Right lobe of liver (tissue), 6 donors: ENCODE results near the gene ZNF224. TPM values are rescaled to one million over a fixed set of nuclear protein-coding genes. Genes with fewer than 3 reads are reported as not detected.

ENCODE experiments used
- ATAC-seq, 4 donors: fragments of 200-7000 bp; cut with Tn5 transposase; one replicate each; pipeline ENCODE4 v1.9.1; 2020; ENCODE audit warnings: mild to moderate bottlenecking in 4 of 4, moderate library complexity in 4 of 4
- DNase-seq, 3 donors: peaks; one replicate each; pipeline ENCODE4 v3.0.0-alpha.2; 2020
- H3K27ac ChIP-seq, 3 donors: fragments of 200-600 bp; one replicate each; pipeline ENCODE4 v1.8.0; 2022
- H3K27me3 ChIP-seq, 2 donors: fragments of 200-600 bp; one replicate each; pipeline ENCODE4 v1.8.0; 2022
- H3K36me3 ChIP-seq, 4 donors: fragments of 200-600 bp; sonication (generic) in 1 of 4; one replicate each; pipeline versions ENCODE4 v1.5.1 to v1.8.0; 2017 to 2022; ENCODE audit warnings: control low read depth in 1 of 4
- H3K4me1 ChIP-seq, 4 donors: fragments of 200-600 bp; sonication (generic) in 1 of 4; one replicate each; pipeline versions ENCODE4 v1.5.1 to v1.8.0; 2017 to 2022; ENCODE audit warnings: control low read depth in 1 of 4
- H3K4me3 ChIP-seq, 3 donors: fragments of 200-600 bp; one replicate each; pipeline ENCODE4 v1.8.0; 2022
- H3K9me3 ChIP-seq, 4 donors: fragments of 200-600 bp; sonication (generic) in 1 of 4; one replicate each; pipeline versions ENCODE4 v1.5.1 to v1.8.0; 2017 to 2022; ENCODE audit warnings: control low read depth in 1 of 4
- POLR2A ChIP-seq: fragments of 450-650 bp; IDR thresholded peaks from one replicate; pipeline ENCODE4 v1.6.1; 2017; ENCODE audit warnings: antibody characterized with exemption, mild to moderate bottlenecking
- WGBS: methylation state at CpG from one replicate; pipeline ENCODE4 v1.1.6; 2018; ENCODE audit warnings: low coverage, low lambda C conversion rate; ENCODE audit not compliant: insufficient coverage; ENCODE audit errors: missing lambda C conversion rate; 5-methylcytosine and 5-hydroxymethylcytosine counted together
- intact Hi-C, 2 donors: fragments of 100-400 bp; cut with DNase I; formaldehyde crosslinking; loops; one replicate each; pipeline versions ENCODE4 v1.11.2 to v1.14.1; 2022
- total RNA-seq, 6 experiments: library from RNA; depleted of rRNA in 2 of 6; stranded (reverse); fragments of >200 nt in 2 of 6; fragmentation: NEBNext Ultra II Directional in 3 of 6; extraction: Animal tissue kit (Norgen Biotek cat#: 25700) in 3 of 6; gene quantifications; one replicate each; pipeline versions ENCODE4 v1.1.0 to v1.2.4, GENCODE V29; 2016 to 2023
- TF ChIP-seq, protein P1 (sequence below), 4 donors: fragments of 200-600 bp in 3 of 4; fragments of 450-650 bp in 1 of 4; IDR thresholded peaks; one replicate each; pipeline versions ENCODE4 v1.5.1 to v1.8.0; 2016 to 2022; ENCODE audit warnings: antibody characterized with exemption in 4 of 4, mild to moderate bottlenecking in 2 of 4
- donor health status: DM: no; HTN: yes; CAD: no.
- donor health status: DM: no; HTN: no; CAD: no.
- donor health status: DM: no; HTN: no; CAD: no.
- donor health status: DM: no; HTN: yes; CAD: no.
- donor health status: DM: no; HTN: yes; CAD: no.

Gene ZNF224
- total RNA-seq, 6 experiments from 2014 or later: 6.9 to 13.6 (median 8.0) TPM

DNA sequence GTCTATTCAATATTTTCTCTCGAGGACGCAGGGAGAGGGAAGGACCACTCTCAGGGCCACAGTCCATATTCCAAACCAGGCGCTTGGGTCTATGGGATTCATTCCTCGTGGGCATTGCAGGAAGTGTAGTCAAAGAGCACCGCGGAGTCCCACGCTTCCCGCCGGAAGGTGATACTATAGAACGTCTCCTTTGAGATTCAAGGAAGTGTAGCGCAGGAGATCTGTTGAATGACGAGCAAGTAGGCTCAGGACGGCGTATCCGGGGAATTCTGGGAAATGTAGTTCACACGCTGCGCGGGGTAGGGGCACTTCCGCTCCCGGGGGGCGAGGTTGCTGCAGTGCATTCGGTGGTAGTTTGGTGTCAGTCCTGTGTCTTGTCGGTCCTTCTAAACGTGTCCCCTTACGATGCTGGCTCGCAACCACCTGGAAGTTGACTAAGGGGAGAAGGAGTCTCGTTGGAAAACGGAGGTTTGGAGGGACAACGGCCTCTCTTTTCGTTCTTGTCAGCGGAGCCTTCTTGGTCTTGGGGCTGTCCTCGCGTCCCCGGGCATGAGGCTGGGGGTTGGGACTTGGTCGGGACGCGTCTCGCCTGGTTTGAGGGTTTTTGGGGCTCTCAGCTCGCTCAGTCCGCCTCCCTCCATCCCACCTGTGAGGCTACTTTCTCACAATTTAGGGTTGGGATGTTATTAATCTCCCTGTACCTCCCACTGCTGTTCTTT is 22.2 kb upstream of the ZNF224 start, which contains the start of gene ZNF284:
Gene ZNF284 (plus strand): TSS at position 336 of the 719 bp plus-strand sequence. CDS start 4,231 bp downstream, outside the sequence.
- intact Hi-C loops: no loop called here
- ATAC-seq (peak; percentile 97 to 100 (median 100)), DNase-seq (peak; percentile 82 to 89 (median 86))
- Histone ChIP-seq H3K4me3 (peak within 1 kb of the TSS; percentile 50 to 72 (median 68)), H3K4me1 (peaks cover 0 to 8% (median 0%) of the 10 kb centered on the region in 4 donors), H3K27ac (peak within 1 kb of the TSS in 1 of 3 donors; percentile 17), H3K9me3 (peaks cover 0 to 8% (median 0%) of the 10 kb centered on the region in 4 donors), H3K36me3 (no peaks in the 10 kb centered on the region), H3K27me3 (no peaks in the 10 kb centered on the region)
- TF ChIP-seq, protein P1, sequence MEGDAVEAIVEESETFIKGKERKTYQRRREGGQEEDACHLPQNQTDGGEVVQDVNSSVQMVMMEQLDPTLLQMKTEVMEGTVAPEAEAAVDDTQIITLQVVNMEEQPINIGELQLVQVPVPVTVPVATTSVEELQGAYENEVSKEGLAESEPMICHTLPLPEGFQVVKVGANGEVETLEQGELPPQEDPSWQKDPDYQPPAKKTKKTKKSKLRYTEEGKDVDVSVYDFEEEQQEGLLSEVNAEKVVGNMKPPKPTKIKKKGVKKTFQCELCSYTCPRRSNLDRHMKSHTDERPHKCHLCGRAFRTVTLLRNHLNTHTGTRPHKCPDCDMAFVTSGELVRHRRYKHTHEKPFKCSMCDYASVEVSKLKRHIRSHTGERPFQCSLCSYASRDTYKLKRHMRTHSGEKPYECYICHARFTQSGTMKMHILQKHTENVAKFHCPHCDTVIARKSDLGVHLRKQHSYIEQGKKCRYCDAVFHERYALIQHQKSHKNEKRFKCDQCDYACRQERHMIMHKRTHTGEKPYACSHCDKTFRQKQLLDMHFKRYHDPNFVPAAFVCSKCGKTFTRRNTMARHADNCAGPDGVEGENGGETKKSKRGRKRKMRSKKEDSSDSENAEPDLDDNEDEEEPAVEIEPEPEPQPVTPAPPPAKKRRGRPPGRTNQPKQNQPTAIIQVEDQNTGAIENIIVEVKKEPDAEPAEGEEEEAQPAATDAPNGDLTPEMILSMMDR (IDR thresholded peaks at IDR 0.05): no peak
- peak; percentile 14 for TF ChIP-seq POLR2A
- WGBS: 3% methylated on average over 22 of the region's 40 CpGs

DNA sequence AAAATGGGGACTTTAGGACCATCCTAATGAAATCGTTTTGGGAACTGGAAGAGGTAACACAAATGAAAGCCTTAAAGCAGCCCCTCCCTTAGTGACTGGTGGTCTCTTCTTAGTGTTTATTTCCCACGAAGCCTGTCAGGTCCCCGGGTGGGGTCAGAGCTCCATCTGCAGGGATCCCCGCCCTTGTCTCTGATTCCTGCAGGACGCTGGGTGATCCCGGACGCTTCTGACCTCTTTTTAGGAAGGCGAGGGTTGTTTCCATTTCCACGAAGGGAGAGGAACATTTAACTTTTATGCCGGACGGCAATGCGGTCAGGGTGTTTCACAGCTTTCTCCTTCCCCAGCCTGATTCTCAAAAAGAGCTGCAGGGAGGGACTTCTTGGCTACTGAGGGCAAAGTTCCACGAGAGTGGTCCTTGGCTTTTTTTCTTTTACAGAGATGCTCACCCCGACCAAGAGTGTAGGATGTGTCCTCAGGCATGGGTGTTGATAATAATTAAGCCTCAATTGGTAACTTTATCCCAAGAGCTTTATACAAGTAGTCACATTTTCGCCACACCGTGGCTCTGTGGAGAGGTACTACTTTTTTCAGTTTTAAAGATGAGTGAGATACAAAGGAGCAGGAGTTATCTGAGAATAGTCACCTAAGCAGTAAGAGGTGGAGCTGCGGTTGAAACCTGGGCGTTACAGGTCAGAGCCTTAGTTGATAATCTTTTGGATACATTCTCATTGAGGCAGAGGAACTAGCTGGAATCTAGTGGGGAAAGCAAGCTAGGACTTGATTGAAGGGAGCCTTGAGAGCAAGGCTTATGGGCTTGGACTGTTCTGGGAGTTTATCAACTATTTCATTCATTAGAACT is 21.4 kb upstream of the ZNF224 start:
- no peak for DNase-seq
- intact Hi-C loops: no loop called here
- Histone ChIP-seq H3K9me3 (no peaks in the 10 kb centered on the region), H3K27me3 (no peaks in the 10 kb centered on the region), H3K4me3 (peak overlapping the region; percentile 50 to 72 (median 68)), H3K36me3 (no peaks in the 10 kb centered on the region), H3K27ac (no peak overlapping the region), H3K4me1 (peaks cover 0 to 8% (median 0%) of the 10 kb centered on the region in 4 donors)
- WGBS: 21% methylated on average over 18 of the region's 18 CpGs
- TF ChIP-seq, protein P1 (IDR thresholded peaks at IDR 0.05): no peak
- no peak for TF ChIP-seq POLR2A
- peak in 3 of 4 donors; percentile 10 to 38 (median 21) for ATAC-seq

DNA sequence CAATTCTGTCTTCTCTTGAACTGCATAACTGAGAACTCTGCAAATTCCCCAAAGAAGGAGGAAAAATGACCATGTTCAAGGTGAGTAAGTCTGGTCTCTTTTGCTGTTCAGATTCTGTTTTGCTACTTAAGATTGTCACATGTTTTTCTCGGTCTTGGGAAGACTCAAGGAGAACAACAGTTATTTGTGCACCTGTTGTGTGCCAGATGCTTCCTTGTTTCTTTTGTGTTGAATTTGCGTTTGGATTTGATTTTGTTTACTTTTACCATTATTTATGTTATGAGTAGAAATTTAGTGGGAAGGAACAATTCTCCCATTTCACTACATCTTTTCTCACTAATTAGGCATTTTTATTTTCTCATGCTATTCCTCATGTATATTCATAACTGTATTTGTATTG is 17.8 kb upstream of the ZNF224 start:
- no peak overlapping the region for H3K4me3 ChIP-seq
- 94% methylated on average over 2 of the region's 2 CpGs for WGBS

DNA sequence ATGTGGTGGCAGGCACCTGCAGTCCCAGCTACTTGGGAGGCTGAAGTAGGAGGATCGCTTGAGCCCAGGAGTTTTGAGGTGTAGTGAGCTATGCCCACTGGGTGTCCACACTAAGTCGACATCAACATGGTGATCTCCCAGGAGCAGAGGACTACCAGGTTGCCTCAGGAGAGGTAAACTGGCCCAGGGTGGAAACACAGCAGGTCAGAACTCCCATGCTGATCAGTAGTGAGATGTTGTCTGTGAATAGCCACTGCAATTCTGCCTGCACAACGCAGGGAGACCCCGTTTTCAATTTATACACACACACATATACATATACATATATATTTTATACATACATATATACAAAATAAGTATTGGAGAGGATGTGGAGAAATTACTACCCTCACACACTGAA is 2.1 kb upstream of the ZNF224 start:
- TF ChIP-seq, protein P1 (IDR thresholded peaks at IDR 0.05): no peak
- TF ChIP-seq POLR2A: no peak
- H3K27me3 ChIP-seq: no peaks in the 10 kb centered on the region
- WGBS: 56% methylated on average over 2 of the region's 4 CpGs
- intact Hi-C loops: no loop called here
- H3K36me3 ChIP-seq: no peaks in the 10 kb centered on the region
- ATAC-seq: no peak
- H3K27ac ChIP-seq: no peak overlapping the region
- peaks cover 0 to 7% (median 1%) of the 10 kb centered on the region in 4 donors for H3K4me1 ChIP-seq
- H3K4me3 ChIP-seq: no peak overlapping the region
- no peak for DNase-seq
- H3K9me3 ChIP-seq: peaks cover 0 to 5% (median 0%) of the 10 kb centered on the region in 4 donors

More for the DNA sequence above, 17.8 kb upstream of the ZNF224 start:
- ATAC-seq (no peak), DNase-seq (no peak)
- Histone ChIP-seq H3K36me3 (no peaks in the 10 kb centered on the region), H3K27ac (no peak overlapping the region), H3K4me1 (peaks cover 0 to 8% (median 0%) of the 10 kb centered on the region in 4 donors), H3K27me3 (no peaks in the 10 kb centered on the region), H3K9me3 (no peaks in the 10 kb centered on the region)
- intact Hi-C loops: no loop called here
- TF ChIP-seq, protein P1 (IDR thresholded peaks at IDR 0.05): no peak
- no peak for TF ChIP-seq POLR2A
